Trophoblast cell (in vitro differentiated cells and primary cell): Measurements from ENCODE around the gene G6PD.
"Not testable (repeated sequence)": the region's sequence is repeated elsewhere in the genome, so short reads cannot be mapped to it uniquely, and the experiment has no call there.

Source experiments
- DNase-seq, 2 donors: peaks; one replicate each; pipeline ENCODE4 v3.0.0-alpha.2; 2016
- H2AFZ ChIP-seq: 2 replicates; pipeline ENCODE4 v1.6.1; 2013; ENCODE audit warnings: low read length, moderate library complexity, mild to moderate bottlenecking; ENCODE audit not compliant: insufficient read depth, poor library complexity
- H2AK5ac ChIP-seq: 2 replicates; pipeline ENCODE4 v1.6.1; 2013; ENCODE audit warnings: mild to moderate bottlenecking, low read length
- H2BK120ac ChIP-seq: 2 replicates; pipeline ENCODE4 v1.6.1; 2013; ENCODE audit warnings: low read length, mild to moderate bottlenecking, moderate library complexity; ENCODE audit not compliant: insufficient read depth, poor library complexity
- H2BK12ac ChIP-seq: 2 replicates; pipeline ENCODE4 v1.6.1; 2013; ENCODE audit warnings: mild to moderate bottlenecking, low read length, moderate library complexity
- H2BK5ac ChIP-seq: 2 replicates; pipeline ENCODE4 v1.6.1; 2013; ENCODE audit warnings: low read length, low read depth, moderate library complexity, mild to moderate bottlenecking; ENCODE audit not compliant: poor library complexity
- H3K14ac ChIP-seq: 2 replicates; pipeline ENCODE4 v1.6.1; 2013; ENCODE audit warnings: mild to moderate bottlenecking, low read length
- H3K18ac ChIP-seq: 2 replicates; pipeline ENCODE4 v1.6.1; 2013; ENCODE audit warnings: mild to moderate bottlenecking, low read length
- H3K23ac ChIP-seq: 2 replicates; pipeline ENCODE4 v1.6.1; 2013; ENCODE audit warnings: low read length
- H3K27ac ChIP-seq: 2 replicates; pipeline ENCODE4 v1.5.1; 2013; ENCODE audit warnings: low read depth, mild to moderate bottlenecking, inconsistent platforms, low read length, moderate library complexity
- H3K27me3 ChIP-seq: 2 replicates; pipeline ENCODE4 v1.6.1; 2013; ENCODE audit warnings: inconsistent platforms, mild to moderate bottlenecking, low read length, moderate library complexity; ENCODE audit not compliant: insufficient read depth
- H3K36me3 ChIP-seq, 2 experiments: 1 replicate in 1 of 2; 2 replicates in 1 of 2; pipeline ENCODE4 v1.6.1; 2013; ENCODE audit warnings: low read length in 2 of 2, mild to moderate bottlenecking in 2 of 2, moderate library complexity in 1 of 2; ENCODE audit not compliant: insufficient read depth in 2 of 2, control insufficient read depth in 1 of 2
- H3K4ac ChIP-seq: 2 replicates; pipeline ENCODE4 v1.6.1; 2013; ENCODE audit warnings: low read depth, mild to moderate bottlenecking, low read length, moderate library complexity
- H3K4me1 ChIP-seq, 2 experiments: 1 replicate in 1 of 2; 2 replicates in 1 of 2; pipeline ENCODE4 v1.6.1; 2013; ENCODE audit warnings: low read length in 2 of 2, mild to moderate bottlenecking in 2 of 2, moderate library complexity in 1 of 2; ENCODE audit not compliant: insufficient read depth in 2 of 2, control insufficient read depth in 1 of 2
- H3K4me2 ChIP-seq: 2 replicates; pipeline ENCODE4 v1.6.1; 2013; ENCODE audit warnings: inconsistent platforms, mild to moderate bottlenecking, low read length, moderate library complexity
- H3K4me3 ChIP-seq: 2 replicates; pipeline ENCODE4 v1.5.1; 2013; ENCODE audit warnings: mild to moderate bottlenecking, low read depth, low read length, inconsistent platforms
- H3K79me1 ChIP-seq: one replicate; pipeline ENCODE4 v1.6.1; 2013; ENCODE audit warnings: low read length
- H3K79me2 ChIP-seq: 2 replicates; pipeline ENCODE4 v1.6.1; 2013; ENCODE audit warnings: low read length, mild to moderate bottlenecking; ENCODE audit not compliant: control insufficient read depth, insufficient read depth, poor library complexity
- H3K9ac ChIP-seq: 2 replicates; pipeline ENCODE4 v1.6.1; 2013; ENCODE audit warnings: mild to moderate bottlenecking, low read length
- H3K9me3 ChIP-seq: 2 replicates; pipeline ENCODE4 v1.6.1; 2013; ENCODE audit warnings: low read depth, mild to moderate bottlenecking, control low read depth, inconsistent platforms, low read length; ENCODE audit not compliant: insufficient read depth
- H4K12ac ChIP-seq: 2 replicates; pipeline ENCODE4 v1.6.1; 2013; ENCODE audit warnings: low read depth, mild to moderate bottlenecking, low read length, moderate library complexity
- H4K8ac ChIP-seq: 2 replicates; pipeline ENCODE4 v1.6.1; 2013; ENCODE audit warnings: low read depth, mild to moderate bottlenecking, low read length, moderate library complexity
- H4K91ac ChIP-seq: one replicate; pipeline ENCODE4 v1.6.1; 2013; ENCODE audit warnings: low read depth, mild to moderate bottlenecking, low read length, moderate library complexity
- WGBS: extraction: QIAGEN DNeasy Blood & Tissue Kit; methylation state at CpG from one replicate; pipeline ENCODE4 v1.1.7; 2013; ENCODE audit warnings: missing lambda C conversion rate; ENCODE audit not compliant: insufficient read length, insufficient coverage; ENCODE audit errors: extremely low coverage; 5-methylcytosine and 5-hydroxymethylcytosine counted together

G6PD gene

DNA sequence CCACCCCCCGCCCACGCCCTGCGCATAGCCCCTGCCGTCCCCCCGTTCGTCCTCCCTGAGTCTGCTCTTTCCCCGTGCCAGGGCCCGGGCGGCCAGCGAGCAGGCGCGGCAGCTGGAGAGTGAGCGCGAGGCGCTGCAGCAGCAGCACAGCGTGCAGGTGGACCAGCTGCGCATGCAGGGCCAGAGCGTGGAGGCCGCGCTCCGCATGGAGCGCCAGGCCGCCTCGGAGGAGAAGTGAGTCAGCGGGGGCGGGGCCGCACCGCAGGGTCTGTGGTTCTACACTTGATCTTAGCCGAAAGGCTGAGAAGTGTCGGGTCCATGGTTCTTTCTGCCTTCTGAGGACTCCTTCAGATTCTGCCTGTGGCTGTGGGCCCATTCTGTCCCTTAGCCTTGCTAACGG is 13.7 kb upstream of the G6PD start:
- H3K79me2 ChIP-seq, H2BK5ac ChIP-seq, H3K14ac ChIP-seq, H3K27ac ChIP-seq, H3K79me1 ChIP-seq, H4K12ac ChIP-seq, H3K4me1 ChIP-seq, H3K4me3 ChIP-seq, H3K27me3 ChIP-seq, H2BK12ac ChIP-seq, H2AFZ ChIP-seq, H3K36me3 ChIP-seq, DNase-seq, H3K18ac ChIP-seq, H4K8ac ChIP-seq, H3K23ac ChIP-seq, H3K4ac ChIP-seq, H2BK120ac ChIP-seq, H3K9ac ChIP-seq, H3K9me3 ChIP-seq, H2AK5ac ChIP-seq, H3K4me2 ChIP-seq, H4K91ac ChIP-seq: not testable (repeated sequence)
- WGBS = no CpG with 5 or more reads among the region's 31 CpGs

DNA sequence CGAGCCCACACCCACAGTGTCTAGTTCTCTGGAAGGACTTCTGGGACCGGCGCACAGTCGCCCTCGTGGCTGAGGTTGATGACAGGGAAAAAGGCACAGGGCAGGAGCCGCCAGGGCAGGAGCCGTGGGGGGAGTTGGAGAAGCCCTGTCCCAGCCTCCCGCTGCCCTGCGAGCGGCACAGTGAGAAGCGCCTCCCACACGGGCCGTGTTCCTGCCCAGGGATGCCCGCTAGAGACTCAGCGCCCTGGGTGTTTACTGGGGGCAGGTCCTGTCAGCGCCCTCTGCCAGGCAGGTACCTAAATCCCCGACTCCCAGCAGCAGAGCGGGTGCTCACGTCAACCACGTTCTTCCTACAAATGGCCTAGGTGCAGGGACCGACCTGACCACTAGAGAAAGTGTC is 12.2 kb upstream of the G6PD start:
- DNase-seq, H3K23ac ChIP-seq, H3K9me3 ChIP-seq, H2BK5ac ChIP-seq, H4K8ac ChIP-seq, H3K79me1 ChIP-seq, H2AFZ ChIP-seq, H3K79me2 ChIP-seq, H2BK12ac ChIP-seq, H3K4me3 ChIP-seq, H3K14ac ChIP-seq, H3K18ac ChIP-seq, H3K4me1 ChIP-seq, H3K9ac ChIP-seq, H4K12ac ChIP-seq, H3K4ac ChIP-seq, H2AK5ac ChIP-seq, H3K4me2 ChIP-seq, H2BK120ac ChIP-seq, H3K27me3 ChIP-seq, H3K27ac ChIP-seq, H4K91ac ChIP-seq: not testable (repeated sequence)
- WGBS = no CpG with 5 or more reads among the region's 21 CpGs
- peaks cover 2 to 12% of the 10 kb centered on the region in 2 experiments for H3K36me3 ChIP-seq

DNA sequence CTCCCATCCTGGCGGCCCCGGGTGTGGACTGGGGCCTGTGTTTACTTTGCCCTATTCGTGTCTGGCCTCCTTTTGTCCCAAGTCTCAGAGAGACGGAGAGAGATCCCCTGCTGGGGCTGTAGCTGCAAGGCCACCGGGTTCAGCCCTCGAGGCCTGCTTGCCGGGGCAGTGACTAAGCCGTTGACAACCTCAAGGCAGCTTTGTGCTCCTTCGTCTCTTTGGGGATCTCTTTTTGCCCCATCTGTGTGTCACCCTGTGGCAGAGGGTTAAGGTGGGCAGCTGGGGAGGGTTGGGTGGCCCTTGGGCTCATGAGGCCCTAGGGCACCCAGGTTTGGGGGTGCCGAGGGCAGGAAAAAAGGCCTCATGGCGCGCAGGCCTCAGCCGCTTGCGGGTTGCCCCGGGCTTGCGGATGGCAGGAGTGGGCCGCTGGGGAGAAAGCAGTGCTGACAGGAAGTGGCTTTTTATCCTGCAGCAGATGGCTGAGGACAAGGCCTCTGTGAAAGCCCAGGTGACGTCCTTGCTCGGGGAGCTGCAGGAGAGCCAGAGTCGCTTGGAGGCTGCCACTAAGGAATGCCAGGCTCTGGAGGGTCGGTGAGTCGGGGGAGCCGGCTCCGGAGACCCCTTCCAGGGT is 11.5 kb upstream of the G6PD start:
- not testable (repeated sequence) for H3K9ac ChIP-seq, H3K9me3 ChIP-seq, H4K91ac ChIP-seq, H2BK5ac ChIP-seq, H3K4ac ChIP-seq, H2BK12ac ChIP-seq, H4K12ac ChIP-seq, H2AK5ac ChIP-seq, H3K79me1 ChIP-seq, DNase-seq, H3K14ac ChIP-seq, H3K27me3 ChIP-seq, H2AFZ ChIP-seq, H3K4me1 ChIP-seq, H3K27ac ChIP-seq, H3K4me2 ChIP-seq, H4K8ac ChIP-seq, H3K79me2 ChIP-seq, H3K18ac ChIP-seq, H2BK120ac ChIP-seq, H3K4me3 ChIP-seq, H3K23ac ChIP-seq
- H3K36me3 ChIP-seq = peaks cover 7 to 19% of the 10 kb centered on the region in 2 experiments
- no CpG with 5 or more reads among the region's 24 CpGs for WGBS

DNA sequence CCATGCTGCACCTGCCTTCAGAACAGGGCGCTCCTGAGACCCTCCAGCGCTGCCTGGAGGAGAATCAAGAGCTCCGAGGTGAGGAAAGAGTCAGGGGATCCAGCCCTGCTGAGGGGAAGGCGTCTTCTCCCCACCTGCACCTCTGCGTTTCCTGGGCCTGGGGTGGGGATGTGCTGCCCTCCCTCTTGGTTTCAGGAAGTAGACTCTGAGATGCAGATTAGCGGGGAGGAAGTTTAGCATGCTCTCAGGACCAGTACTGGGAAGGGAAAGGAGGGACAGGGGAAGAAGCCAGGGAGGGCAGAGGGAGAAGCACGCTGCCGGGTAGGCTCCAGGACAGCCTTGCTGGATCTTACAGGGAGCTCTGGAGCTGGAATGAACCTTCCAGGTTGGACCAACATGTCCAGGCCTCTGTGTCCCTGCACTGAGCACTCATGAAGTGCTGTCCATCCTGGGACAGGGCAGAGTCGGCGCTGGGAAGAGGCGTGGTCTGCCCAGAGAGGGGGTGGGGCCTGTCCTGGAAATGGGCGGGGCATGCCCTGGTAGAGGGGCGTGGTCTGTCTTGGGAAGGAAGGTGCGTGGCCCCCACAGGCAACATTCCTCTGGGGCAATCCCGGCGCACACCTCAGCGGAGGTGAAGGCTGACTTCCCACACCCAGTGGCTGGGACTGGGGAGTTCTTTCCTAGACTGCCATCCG is 5.6 kb upstream of the G6PD start:
- H3K4me3 ChIP-seq, H4K91ac ChIP-seq, H3K23ac ChIP-seq, H3K18ac ChIP-seq, H3K9me3 ChIP-seq, H3K9ac ChIP-seq, H2BK5ac ChIP-seq, H3K79me1 ChIP-seq, H4K12ac ChIP-seq, H2BK120ac ChIP-seq, H2BK12ac ChIP-seq, H4K8ac ChIP-seq, H2AK5ac ChIP-seq, H3K27me3 ChIP-seq, H2AFZ ChIP-seq, H3K4ac ChIP-seq, H3K27ac ChIP-seq, H3K4me1 ChIP-seq, H3K79me2 ChIP-seq, DNase-seq, H3K14ac ChIP-seq, H3K4me2 ChIP-seq: not testable (repeated sequence)
- WGBS = no CpG with 5 or more reads among the region's 18 CpGs
- H3K36me3 ChIP-seq = peaks cover 14 to 30% of the 10 kb centered on the region in 2 experiments
